GM23248 (cell line): Measurements from ENCODE around the gene TMX3. TPM values are rescaled to one million over a fixed set of nuclear protein-coding genes. Genes with fewer than 3 reads are reported as not detected.

Experiments
- DNase-seq: peaks from one replicate; pipeline ENCODE4 v3.0.0-alpha.2; 2015
- H2AFZ ChIP-seq: fragments of 200-600 bp; sonication (generic); 2 replicates; pipeline ENCODE4 v1.6.1; 2016; ENCODE audit warnings: antibody characterized with exemption
- H3F3A ChIP-seq: fragments of 200-600 bp; sonication (generic); 2 replicates; pipeline ENCODE4 v1.6.1; 2016; ENCODE audit warnings: mild to moderate bottlenecking, antibody characterized with exemption, mixed run types; ENCODE audit not compliant: insufficient read depth
- H3K27ac ChIP-seq: fragments of 200-600 bp; sonication (generic); 2 replicates; pipeline ENCODE4 v1.5.1; 2016; ENCODE audit warnings: mild to moderate bottlenecking
- H3K27me3 ChIP-seq: fragments of 200-600 bp; sonication (generic); replicated peaks from 2 replicates; pipeline ENCODE4 v1.6.1; 2016; ENCODE audit warnings: mild to moderate bottlenecking; ENCODE audit not compliant: insufficient read depth
- H3K36me3 ChIP-seq: fragments of 200-600 bp; sonication (generic); 2 replicates; pipeline ENCODE4 v1.6.1; 2016; ENCODE audit warnings: low read depth, mild to moderate bottlenecking
- H3K4me1 ChIP-seq: fragments of 200-600 bp; sonication (generic); 2 replicates; pipeline ENCODE4 v1.6.1; 2016; ENCODE audit warnings: mild to moderate bottlenecking; ENCODE audit not compliant: insufficient read depth
- H3K4me2 ChIP-seq: fragments of 200-600 bp; sonication (generic); one replicate; pipeline ENCODE4 v1.6.1; 2016; ENCODE audit warnings: mild to moderate bottlenecking; ENCODE audit not compliant: unreplicated experiment
- H3K4me3 ChIP-seq: fragments of 200-600 bp; sonication (generic); 2 replicates; pipeline ENCODE4 v1.5.1; 2016; ENCODE audit warnings: mild to moderate bottlenecking
- H3K79me2 ChIP-seq: fragments of 200-600 bp; sonication (generic); 2 replicates; pipeline ENCODE4 v1.6.1; 2016; ENCODE audit warnings: mild to moderate bottlenecking; ENCODE audit not compliant: insufficient read depth
- H3K9ac ChIP-seq: fragments of 200-600 bp; sonication (generic); 2 replicates; pipeline ENCODE4 v1.6.1; 2016; ENCODE audit warnings: mild to moderate bottlenecking
- H3K9me2 ChIP-seq: fragments of 200-600 bp; sonication (generic); 2 replicates; pipeline ENCODE4 v1.6.1; 2016; ENCODE audit warnings: mixed run types, mild to moderate bottlenecking, moderate library complexity; ENCODE audit not compliant: insufficient read depth
- H3K9me3 ChIP-seq: fragments of 200-600 bp; sonication (generic); one replicate; pipeline ENCODE4 v1.6.1; 2017; ENCODE audit warnings: low read depth
- H4K20me1 ChIP-seq: fragments of 200-600 bp; sonication (generic); 2 replicates; pipeline ENCODE4 v1.6.0; 2016; ENCODE audit not compliant: insufficient read depth
- EZH2 ChIP-seq: fragments of 200-600 bp; sonication (generic); IDR thresholded peaks from 2 replicates; pipeline ENCODE4 v1.6.1; 2018; ENCODE audit warnings: antibody characterized with exemption, mild to moderate bottlenecking; ENCODE audit not compliant: insufficient read depth, poor library complexity, severe bottlenecking
- EZH2phosphoT487 ChIP-seq: fragments of 200-600 bp; sonication (generic); IDR thresholded peaks from 2 replicates; pipeline ENCODE4 v1.6.1; 2018; ENCODE audit warnings: antibody characterized with exemption, moderate library complexity, mild to moderate bottlenecking, low read depth; ENCODE audit not compliant: insufficient read depth
- in situ Hi-C: fragments of 300-500 bp; cut with MboI; formaldehyde crosslinking; loops from 2 replicates; pipeline ENCODE4 v1.15.0; 2020
- polyA plus RNA-seq: library from polyadenylated mRNA; unstranded; fragments of >200 nt; fragmentation: Nextera tagmentation; extraction: Ambion mirVana; gene quantifications from 2 replicates; pipeline ENCODE4 v1.2.1, GENCODE V29; 2016
- total RNA-seq: library from RNA; depleted of rRNA; stranded (reverse); fragments of >200 nt; shearing (Covaris generic); gene quantifications from 2 replicates; pipeline ENCODE4 v1.2.3, GENCODE V29; 2014; rRNA removed

TMX3 gene
- total and polyA plus RNA-seq, 2 experiments from 2014 or later = 70.4 to 111 TPM

GRCh38 chr18:68627812-68628211 lies 87.1 kb downstream of the TMX3 start:
- peaks cover 4% of the 10 kb centered on the region for H3K4me1 ChIP-seq
- H3K9me3 ChIP-seq = no peaks in the 10 kb centered on the region
- no peak overlapping the region for H3K4me3 ChIP-seq
- H3K79me2 ChIP-seq = no peaks in the 10 kb centered on the region
- no peak for TF ChIP-seq EZH2phosphoT487
- TF ChIP-seq EZH2 = no peak
- no peak overlapping the region for H3K27ac ChIP-seq
- H3K9me2 ChIP-seq = no peaks in the 10 kb centered on the region
- H3K36me3 ChIP-seq = no peaks in the 10 kb centered on the region
- no peaks in the 10 kb centered on the region for H3F3A ChIP-seq
- DNase-seq = no peak
- no peak overlapping the region for H3K9ac ChIP-seq
- H4K20me1 ChIP-seq = no peaks in the 10 kb centered on the region
- H2AFZ ChIP-seq = no peak overlapping the region
- H3K27me3 ChIP-seq = no peaks in the 10 kb centered on the region
- in situ Hi-C loops = no loop called here
- no peak overlapping the region for H3K4me2 ChIP-seq

Other genes with a start within 250 kb of the TMX3 start
- 0.89 and 3.2 TPM in 2 replicates for gene CCDC102B, start 83.0 kb upstream of the TMX3 start, total RNA-seq
- 0.56 and 1.7 TPM in 2 replicates for gene CCDC102B, start 83.0 kb upstream of the TMX3 start, polyA plus RNA-seq